BLaER1 treated with 17β-estradiol and CSF1 and Interleukin-3, amounts not matched to agents 10 nM and 100 nM (cell line): ENCODE data around the gene CCDC13.

Experiments used
- H3K27ac ChIP-seq, 11 experiments: shearing (Covaris generic); formaldehyde crosslinking; 2 replicates each; pipeline ENCODE4 v1.8.1; 2022
- H3K27me3 ChIP-seq, 11 experiments: shearing (Covaris generic); formaldehyde crosslinking; 2 replicates each; pipeline ENCODE4 v1.8.1; 2022
- H3K36me3 ChIP-seq, 11 experiments: shearing (Covaris generic); formaldehyde crosslinking; 2 replicates each; pipeline ENCODE4 v1.8.1; 2022
- H3K4me1 ChIP-seq, 10 experiments: shearing (Covaris generic); formaldehyde crosslinking; 2 replicates each; pipeline ENCODE4 v1.8.1; 2022
- H3K4me2 ChIP-seq, 11 experiments: shearing (Covaris generic); formaldehyde crosslinking; 2 replicates each; pipeline ENCODE4 v1.8.1; 2022
- H3K4me3 ChIP-seq, 10 experiments: shearing (Covaris generic); formaldehyde crosslinking; 2 replicates each; pipeline ENCODE4 v1.8.1; 2022
- H3K9ac ChIP-seq, 11 experiments: shearing (Covaris generic); formaldehyde crosslinking; 2 replicates each; pipeline ENCODE4 v1.8.1; 2022
- H3K9me3 ChIP-seq, 11 experiments: shearing (Covaris generic); formaldehyde crosslinking; replicated peaks in 1 of 11; 2 replicates each; pipeline ENCODE4 v1.8.1; 2022
- H4K20me1 ChIP-seq, 11 experiments: shearing (Covaris generic); formaldehyde crosslinking; 2 replicates each; pipeline ENCODE4 v1.8.1; 2022
- Cebpa-rat ChIP-seq, 11 experiments: shearing (Covaris generic); IDR thresholded peaks; 2 replicates each; pipeline ENCODE4 v1.8.1; 2022

CCDC13 gene

GRCh38 chr3:42801048-42801620, 28.1 kb upstream of the CCDC13 start:
- Histone ChIP-seq H3K9me3 (no peaks in the 10 kb centered on the region), H3K4me2 (peak overlapping the region in 10 of 11 experiments; percentile 11 to 88 (median 30); a peak in 15 of 22 replicates), H4K20me1 (peaks cover 22 to 50% (median 40%) of the 10 kb centered on the region in 11 experiments; a peak in 18 of 22 replicates), H3K4me3 (no peak overlapping the region), H3K27me3 (no peaks in the 10 kb centered on the region), H3K9ac (no peak overlapping the region), H3K4me1 (peaks cover 35 to 55% (median 48%) of the 10 kb centered on the region in 10 experiments), H3K36me3 (peaks cover 0 to 11% (median 4%) of the 10 kb centered on the region in 11 experiments; a peak in 4 of 22 replicates), H3K27ac (no peak overlapping the region)
- no peak for TF ChIP-seq Cebpa-rat (IDR thresholded peaks at IDR 0.05)

DNA sequence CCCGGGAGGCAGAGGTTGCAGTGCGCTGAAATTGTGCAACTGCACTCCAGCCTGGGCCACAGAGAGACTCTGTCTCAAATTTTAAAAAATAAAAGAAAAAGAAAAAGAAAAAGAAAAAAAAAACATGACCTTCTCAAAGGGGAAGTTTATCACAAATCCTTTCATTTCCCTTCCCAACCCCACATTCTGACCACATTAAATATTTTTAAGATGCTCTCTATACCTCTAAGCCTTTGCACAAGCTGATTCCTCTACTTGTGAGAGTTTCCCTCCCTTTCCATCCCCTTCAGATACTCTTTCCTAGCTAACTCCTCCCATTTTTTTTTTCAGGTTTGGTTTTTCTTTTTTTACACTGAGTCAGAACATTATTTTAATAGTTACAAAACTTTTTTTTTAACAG, 27.2 kb upstream of the CCDC13 start:
- TF ChIP-seq Cebpa-rat (IDR thresholded peaks at IDR 0.05) = no peak
- Histone ChIP-seq H4K20me1 (peaks cover 23 to 59% (median 49%) of the 10 kb centered on the region in 11 experiments; a peak in 18 of 22 replicates), H3K9ac (no peak overlapping the region), H3K36me3 (peaks cover 0 to 15% (median 6%) of the 10 kb centered on the region in 11 experiments; a peak in 5 of 22 replicates), H3K4me2 (peak overlapping the region; percentile 11 to 88 (median 29); a peak in 16 of 22 replicates), H3K27me3 (no peaks in the 10 kb centered on the region), H3K4me3 (no peak overlapping the region), H3K27ac (no peak overlapping the region), H3K9me3 (no peaks in the 10 kb centered on the region), H3K4me1 (peaks cover 34 to 54% (median 46%) of the 10 kb centered on the region in 10 experiments)

DNA sequence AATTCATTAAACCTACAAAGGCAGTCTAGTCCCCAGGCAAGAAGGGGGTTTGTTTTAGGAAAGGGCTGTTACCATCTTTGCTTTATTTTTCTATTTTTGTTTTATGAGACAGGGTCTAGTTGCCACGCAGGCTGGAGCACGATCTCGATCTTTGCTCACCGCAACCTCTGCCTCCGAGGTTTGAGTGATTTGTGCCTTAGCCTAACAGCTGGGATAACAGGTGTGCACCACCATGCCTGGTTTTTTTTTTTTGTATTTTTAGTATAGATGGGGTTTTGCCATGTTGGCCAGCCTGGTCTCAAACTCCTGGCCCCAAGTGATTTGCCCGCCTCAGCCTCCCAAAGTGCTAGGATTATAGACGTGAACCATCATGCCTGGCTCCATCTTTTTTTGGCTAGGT, 26.3 kb upstream of the CCDC13 start:
- Histone ChIP-seq H3K9me3 (no peaks in the 10 kb centered on the region), H3K4me3 (no peak overlapping the region), H3K36me3 (peaks cover 0 to 20% (median 12%) of the 10 kb centered on the region in 11 experiments; a peak in 8 of 22 replicates), H3K27me3 (no peaks in the 10 kb centered on the region), H4K20me1 (peaks cover 23 to 68% (median 56%) of the 10 kb centered on the region in 11 experiments; a peak in 18 of 22 replicates), H3K4me1 (peaks cover 28 to 49% (median 41%) of the 10 kb centered on the region in 10 experiments), H3K4me2 (peak overlapping the region in 5 of 11 experiments; percentile 31 to 88 (median 42); a peak in 6 of 22 replicates), H3K9ac (no peak overlapping the region), H3K27ac (no peak overlapping the region)
- no peak for TF ChIP-seq Cebpa-rat (IDR thresholded peaks at IDR 0.05)

DNA sequence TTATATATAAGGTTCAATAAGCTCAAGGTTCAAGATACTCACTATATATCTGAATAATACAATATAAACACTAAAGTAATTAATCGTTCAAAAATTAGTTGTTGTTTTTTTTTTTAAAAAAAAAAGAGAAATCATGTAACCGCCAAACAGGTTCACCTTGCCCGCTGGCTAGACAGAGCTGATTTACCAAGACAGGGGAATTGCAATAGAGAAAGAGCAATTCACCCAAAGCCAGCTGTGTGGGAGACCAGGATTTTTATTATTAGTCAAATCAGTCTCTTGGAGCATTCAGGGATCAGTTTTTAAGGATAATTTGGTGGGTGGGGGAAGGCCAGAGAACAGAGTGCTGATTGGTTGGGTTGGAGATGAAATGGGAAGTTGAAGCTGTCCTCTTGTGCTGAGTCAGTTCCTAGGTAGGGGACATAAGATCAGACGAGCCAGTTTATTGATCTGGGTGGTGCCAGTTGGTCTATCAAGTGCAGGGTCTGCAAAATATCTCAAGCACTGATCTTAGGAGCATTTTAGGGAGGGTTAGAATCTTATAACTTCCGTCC, 23.4 kb upstream of the CCDC13 start:
- no peak for TF ChIP-seq Cebpa-rat (IDR thresholded peaks at IDR 0.05)
- H3K9me3 ChIP-seq = no peaks in the 10 kb centered on the region
- peaks cover 16 to 43% (median 35%) of the 10 kb centered on the region in 11 experiments; a peak in 21 of 22 replicates for H3K36me3 ChIP-seq
- H3K4me3 ChIP-seq = no peak overlapping the region
- H4K20me1 ChIP-seq = peaks cover 10 to 58% (median 44%) of the 10 kb centered on the region in 11 experiments; a peak in 17 of 22 replicates
- no peak overlapping the region for H3K9ac ChIP-seq
- H3K27me3 ChIP-seq = no peaks in the 10 kb centered on the region
- H3K4me1 ChIP-seq = peaks cover 17 to 30% (median 23%) of the 10 kb centered on the region in 10 experiments
- H3K4me2 ChIP-seq = peak overlapping the region in 3 of 11 experiments; percentile 25 to 52 (median 47); a peak in 5 of 22 replicates
- H3K27ac ChIP-seq = no peak overlapping the region

- Histone ChIP-seq H4K20me1 (peaks cover 11 to 58% (median 39%) of the 10 kb centered on the region in 11 experiments; a peak in 17 of 22 replicates), H3K27me3 (no peaks in the 10 kb centered on the region), H3K36me3 (peaks cover 17 to 50% (median 43%) of the 10 kb centered on the region in 11 experiments), H3K4me3 (no peak overlapping the region), H3K4me2 (no peak overlapping the region), H3K27ac (no peak overlapping the region), H3K9me3 (no peaks in the 10 kb centered on the region), H3K9ac (no peak overlapping the region), H3K4me1 (peaks cover 11 to 23% (median 16%) of the 10 kb centered on the region in 10 experiments)
- TF ChIP-seq Cebpa-rat (IDR thresholded peaks at IDR 0.05) = no peak
Observed at GRCh38 chr3:42795621-42796181, 22.6 kb upstream of the CCDC13 start.

- no peak overlapping the region for H3K4me3 ChIP-seq
- H3K4me1 ChIP-seq = no peaks in the 10 kb centered on the region
- no peak overlapping the region for H3K4me2 ChIP-seq
- no peak overlapping the region for H3K9ac ChIP-seq
- no peaks in the 10 kb centered on the region for H3K9me3 ChIP-seq
- H3K27me3 ChIP-seq = no peaks in the 10 kb centered on the region
- H3K36me3 ChIP-seq = peaks cover 38 to 97% (median 81%) of the 10 kb centered on the region in 11 experiments
- no peak overlapping the region for H3K27ac ChIP-seq
- TF ChIP-seq Cebpa-rat (IDR thresholded peaks at IDR 0.05) = no peak
- H4K20me1 ChIP-seq = peaks cover 4 to 74% (median 45%) of the 10 kb centered on the region in 11 experiments; a peak in 16 of 22 replicates
Observed at GRCh38 chr3:42790714-42791229, 17.7 kb upstream of the CCDC13 start.

DNA sequence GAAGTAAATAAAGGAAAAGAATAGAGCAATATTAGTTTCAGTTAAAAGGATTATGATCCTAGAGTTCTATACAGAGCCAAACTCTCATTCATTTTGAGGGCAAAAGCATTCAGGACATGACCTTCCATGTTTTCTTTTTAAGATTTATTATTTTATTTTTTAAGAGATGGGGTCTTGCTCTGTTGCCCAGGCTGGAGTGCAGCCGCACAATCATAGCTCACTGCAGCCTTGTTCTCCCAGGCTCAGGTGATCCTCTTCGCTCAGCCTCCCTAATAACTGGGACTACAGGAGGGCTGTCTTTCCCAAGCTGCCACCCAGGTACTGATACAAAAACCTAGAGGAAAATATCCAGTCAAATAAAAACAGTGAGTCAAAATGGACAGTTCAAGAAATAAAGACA, 13.6 kb upstream of the CCDC13 start:
- no peak overlapping the region for H3K4me2 ChIP-seq
- peaks cover 37 to 97% (median 79%) of the 10 kb centered on the region in 11 experiments for H3K36me3 ChIP-seq

DNA sequence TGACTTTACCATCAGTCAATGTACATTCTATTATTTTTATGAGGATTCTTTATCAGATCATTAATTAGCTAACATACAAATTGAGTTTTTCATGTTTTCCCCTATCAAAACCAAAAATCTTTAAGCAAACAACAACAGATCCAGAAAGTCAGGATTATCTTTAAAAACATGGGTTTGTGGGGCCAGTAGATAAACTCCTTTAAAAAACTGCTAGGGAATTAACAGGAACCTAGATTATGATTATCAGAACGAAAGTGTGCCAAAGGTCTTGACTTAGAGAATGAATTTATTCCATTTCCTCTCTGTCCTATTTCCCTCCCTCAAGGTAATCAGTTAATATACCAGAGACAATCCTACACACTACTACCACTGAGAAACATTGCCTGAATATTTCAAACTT, 13.2 kb upstream of the CCDC13 start:
- peaks cover 34 to 97% (median 75%) of the 10 kb centered on the region in 11 experiments for H3K36me3 ChIP-seq
- H4K20me1 ChIP-seq = peaks cover 0 to 60% (median 30%) of the 10 kb centered on the region in 11 experiments; a peak in 17 of 22 replicates
- no peak overlapping the region for H3K4me3 ChIP-seq
- TF ChIP-seq Cebpa-rat (IDR thresholded peaks at IDR 0.05) = no peak
- H3K27me3 ChIP-seq = no peaks in the 10 kb centered on the region
- H3K4me1 ChIP-seq = 0 out of 20 replicates have a peak, but pooled peaks cover 0 to 7% (median 0%) of the 10 kb centered on the region in 10 experiments
- H3K9me3 ChIP-seq = no peaks in the 10 kb centered on the region
- H3K27ac ChIP-seq = no peak overlapping the region
- no peak overlapping the region for H3K4me2 ChIP-seq
- no peak overlapping the region for H3K9ac ChIP-seq

More for the DNA sequence above, 13.6 kb upstream of the CCDC13 start:
- no peak for TF ChIP-seq Cebpa-rat (IDR thresholded peaks at IDR 0.05)
- Histone ChIP-seq H4K20me1 (peaks cover 4 to 59% (median 30%) of the 10 kb centered on the region in 11 experiments; a peak in 17 of 22 replicates), H3K4me1 (0 out of 20 replicates have a peak, but pooled peaks cover 0 to 7% (median 0%) of the 10 kb centered on the region in 10 experiments), H3K9ac (no peak overlapping the region), H3K4me3 (no peak overlapping the region), H3K27ac (no peak overlapping the region), H3K27me3 (no peaks in the 10 kb centered on the region), H3K9me3 (no peaks in the 10 kb centered on the region)
